ENCODE results near the gene KIF12.

- TF ChIP-seq CTCF (IDR thresholded peaks at IDR 0.05) (no peak), POLR2A (IDR thresholded peaks at IDR 0.05) (no peak)
Observed at GRCh38 chr9:114110180-114110579, 11.1 kb upstream of the KIF12 start.

All from esophagus squamous epithelium (tissue), 4 donors.